ENCODE data around the gene CDH4. TPM values are rescaled to one million over a fixed set of nuclear protein-coding genes. Genes with fewer than 3 reads are reported as not detected.

The CDH4 gene
- total and polyA plus RNA-seq, 2 donors (not counting 1 experiment from before 2014, with no cell fraction given) = not detected

GRCh38 chr20:61609461-61609860 is 357.4 kb downstream of the CDH4 start:
- no peak overlapping the region for H3K9ac ChIP-seq (ENCODE audit: low read length)
- Mint-ChIP-seq H3K4me1 (no peaks in the 10 kb centered on the region), H3K27ac (no peak overlapping the region), H3K27me3 (no peaks in the 10 kb centered on the region), H3K9me3 (ENCODE audit: insufficient read depth) (peaks cover 4% of the 10 kb centered on the region), H3K4me3 (no peak overlapping the region)
- peaks cover 0 to 49% (median 0%) of the 10 kb centered on the region in 3 donors for H3K9me3 ChIP-seq (ENCODE audit: control extremely low read depth in 1 of 3, control insufficient read depth in 2 of 3, insufficient read depth in 1 of 3, low read length in 2 of 3)
- POLR2A ChIA-PET = no interaction called here
- H3K4me2 ChIP-seq (replicated peaks; ENCODE audit: low read depth, low read length, poor library complexity, severe bottlenecking) = no peak overlapping the region
- H3K4me3 ChIP-seq (ENCODE audit: control extremely low read depth in 1 of 5, extremely low read depth in 1 of 5, insufficient read depth in 1 of 5, low read depth in 2 of 5, low read length in 4 of 5) = no peak overlapping the region
- WGBS (ENCODE audit: insufficient coverage) = 86% methylated on average over 7 of the region's 9 CpGs
- no peak for DNase-seq
- no peak overlapping the region for H3K27ac ChIP-seq (ENCODE audit: low read length in 2 of 2)
- intact Hi-C loops (cut with micrococcal nuclease) = no loop called here
- H3K4me1 ChIP-seq (ENCODE audit: control insufficient read depth in 2 of 2, insufficient read depth in 2 of 2, low read length in 2 of 2) = no peaks in the 10 kb centered on the region
- CTCF ChIA-PET = no interaction called here
- H4K20me1 ChIP-seq (ENCODE audit: control insufficient read depth, insufficient read depth, low read length, poor library complexity, severe bottlenecking) = no peaks in the 10 kb centered on the region
- H3K79me2 ChIP-seq (ENCODE audit: control insufficient read depth, insufficient read depth, low read length) = no peaks in the 10 kb centered on the region
- no peaks in the 10 kb centered on the region for H3K27me3 ChIP-seq (replicated peaks in 1 of 4; ENCODE audit: control extremely low read depth in 1 of 4, control insufficient read depth in 3 of 4, insufficient read depth in 4 of 4, low read length in 3 of 4)
- H2AFZ ChIP-seq (ENCODE audit: insufficient read depth, low read depth, low read length, poor library complexity, severe bottlenecking) = no peak overlapping the region
- TF ChIP-seq EZH2 (IDR thresholded peaks at IDR 0.05; ENCODE audit: borderline replicate concordance, insufficient read depth, low read depth, low read length, poor library complexity, severe bottlenecking) (no peak), CTCF (IDR thresholded peaks at IDR 0.05) (no peak)
- no peak for ATAC-seq (ENCODE audit: low read depth)
- no peaks in the 10 kb centered on the region for H3K36me3 ChIP-seq (replicated peaks in 1 of 2; ENCODE audit: control extremely low read depth in 1 of 2, control insufficient read depth in 1 of 2, extremely low read depth in 1 of 2, insufficient read depth in 2 of 2, low read length in 1 of 2)

GRCh38 chr20:61611401-61612180 is 359.5 kb downstream of the CDH4 start:
- Histone ChIP-seq H3K79me2 (ENCODE audit: control insufficient read depth, insufficient read depth, low read length) (no peaks in the 10 kb centered on the region), H3K36me3 (replicated peaks in 1 of 2; ENCODE audit: control extremely low read depth in 1 of 2, control insufficient read depth in 1 of 2, extremely low read depth in 1 of 2, insufficient read depth in 2 of 2, low read length in 1 of 2) (no peaks in the 10 kb centered on the region), H3K4me2 (replicated peaks; ENCODE audit: low read depth, low read length, poor library complexity, severe bottlenecking) (no peak overlapping the region), H3K9ac (ENCODE audit: low read length) (no peak overlapping the region), H2AFZ (ENCODE audit: insufficient read depth, low read depth, low read length, poor library complexity, severe bottlenecking) (no peak overlapping the region), H3K4me1 (ENCODE audit: control insufficient read depth in 2 of 2, insufficient read depth in 2 of 2, low read length in 2 of 2) (no peaks in the 10 kb centered on the region), H3K9me3 (ENCODE audit: control extremely low read depth in 1 of 3, control insufficient read depth in 2 of 3, insufficient read depth in 1 of 3, low read length in 2 of 3) (peaks cover 0 to 45% (median 0%) of the 10 kb centered on the region in 3 donors), H4K20me1 (ENCODE audit: control insufficient read depth, insufficient read depth, low read length, poor library complexity, severe bottlenecking) (no peaks in the 10 kb centered on the region), H3K4me3 (ENCODE audit: control extremely low read depth in 1 of 5, extremely low read depth in 1 of 5, insufficient read depth in 1 of 5, low read depth in 2 of 5, low read length in 4 of 5) (no peak overlapping the region), H3K27ac (ENCODE audit: low read length in 2 of 2) (no peak overlapping the region), H3K27me3 (replicated peaks in 1 of 4; ENCODE audit: control extremely low read depth in 1 of 4, control insufficient read depth in 3 of 4, insufficient read depth in 4 of 4, low read length in 3 of 4) (no peaks in the 10 kb centered on the region)
- no peaks in the 10 kb centered on the region for H3K4me1 Mint-ChIP-seq
- H3K4me3 Mint-ChIP-seq = no peak overlapping the region
- no peaks in the 10 kb centered on the region for H3K9me3 Mint-ChIP-seq (ENCODE audit: insufficient read depth)
- ATAC-seq (ENCODE audit: low read depth) (no peak), DNase-seq (no peak)
- intact Hi-C loops (cut with micrococcal nuclease) = no loop called here
- ChIA-PET CTCF (no interaction called here), POLR2A (no interaction called here)
- no peak overlapping the region for H3K27ac Mint-ChIP-seq
- no peaks in the 10 kb centered on the region for H3K27me3 Mint-ChIP-seq
- TF ChIP-seq EZH2 (IDR thresholded peaks at IDR 0.05; ENCODE audit: borderline replicate concordance, insufficient read depth, low read depth, low read length, poor library complexity, severe bottlenecking) = no peak
- TF ChIP-seq CTCF (IDR thresholded peaks at IDR 0.05) = no peak
- 90% methylated on average over 8 of the region's 13 CpGs for WGBS (ENCODE audit: insufficient coverage)

All from B cell (primary cell).